Measurements from ENCODE around the gene PBXIP1.

DNA sequence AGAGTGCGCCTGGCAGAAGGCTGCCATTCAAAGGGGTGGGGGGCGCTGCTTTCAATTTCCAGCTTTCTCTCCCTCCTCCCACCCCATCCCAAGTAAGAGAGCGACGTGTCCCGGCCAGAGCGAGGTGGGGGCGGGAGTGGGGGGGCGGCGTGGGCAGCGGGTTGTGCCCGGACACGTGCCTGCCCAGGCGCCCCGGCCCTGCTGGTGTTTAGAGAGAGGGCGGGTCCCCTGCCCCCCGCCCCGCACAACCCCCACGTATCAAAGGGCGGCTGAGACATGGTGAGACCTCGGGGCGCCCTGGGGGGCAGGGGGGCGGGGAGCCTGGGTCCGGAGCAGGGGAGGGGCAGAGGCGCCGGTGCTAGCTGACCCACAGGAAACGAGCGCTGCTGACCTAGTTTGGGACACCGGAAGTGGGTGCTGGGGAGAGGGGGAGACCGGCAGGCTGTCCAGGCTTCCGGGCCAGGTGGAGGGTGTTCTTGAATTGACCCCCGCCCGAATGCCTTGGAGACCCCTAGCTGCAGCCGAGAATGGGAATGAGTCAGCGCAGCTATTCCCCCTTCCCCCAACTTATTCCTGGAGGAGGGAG is 48.0 kb upstream of the PBXIP1 start:
- peak in 2 of 4 donors; percentile 32 to 44 for TF ChIP-seq POLR2AphosphoS5 (IDR thresholded peaks at IDR 0.05)
- TF ChIP-seq POLR2A (IDR thresholded peaks at IDR 0.05), result no peak
- TF ChIP-seq, protein P1, sequence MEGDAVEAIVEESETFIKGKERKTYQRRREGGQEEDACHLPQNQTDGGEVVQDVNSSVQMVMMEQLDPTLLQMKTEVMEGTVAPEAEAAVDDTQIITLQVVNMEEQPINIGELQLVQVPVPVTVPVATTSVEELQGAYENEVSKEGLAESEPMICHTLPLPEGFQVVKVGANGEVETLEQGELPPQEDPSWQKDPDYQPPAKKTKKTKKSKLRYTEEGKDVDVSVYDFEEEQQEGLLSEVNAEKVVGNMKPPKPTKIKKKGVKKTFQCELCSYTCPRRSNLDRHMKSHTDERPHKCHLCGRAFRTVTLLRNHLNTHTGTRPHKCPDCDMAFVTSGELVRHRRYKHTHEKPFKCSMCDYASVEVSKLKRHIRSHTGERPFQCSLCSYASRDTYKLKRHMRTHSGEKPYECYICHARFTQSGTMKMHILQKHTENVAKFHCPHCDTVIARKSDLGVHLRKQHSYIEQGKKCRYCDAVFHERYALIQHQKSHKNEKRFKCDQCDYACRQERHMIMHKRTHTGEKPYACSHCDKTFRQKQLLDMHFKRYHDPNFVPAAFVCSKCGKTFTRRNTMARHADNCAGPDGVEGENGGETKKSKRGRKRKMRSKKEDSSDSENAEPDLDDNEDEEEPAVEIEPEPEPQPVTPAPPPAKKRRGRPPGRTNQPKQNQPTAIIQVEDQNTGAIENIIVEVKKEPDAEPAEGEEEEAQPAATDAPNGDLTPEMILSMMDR (IDR thresholded peaks at IDR 0.05), result no peak
